ENCODE results near the gene NEK10.
A peak's percentile ranks its signal among the peaks of the same experiment; 100 is the strongest.

NEK10 gene

DNA sequence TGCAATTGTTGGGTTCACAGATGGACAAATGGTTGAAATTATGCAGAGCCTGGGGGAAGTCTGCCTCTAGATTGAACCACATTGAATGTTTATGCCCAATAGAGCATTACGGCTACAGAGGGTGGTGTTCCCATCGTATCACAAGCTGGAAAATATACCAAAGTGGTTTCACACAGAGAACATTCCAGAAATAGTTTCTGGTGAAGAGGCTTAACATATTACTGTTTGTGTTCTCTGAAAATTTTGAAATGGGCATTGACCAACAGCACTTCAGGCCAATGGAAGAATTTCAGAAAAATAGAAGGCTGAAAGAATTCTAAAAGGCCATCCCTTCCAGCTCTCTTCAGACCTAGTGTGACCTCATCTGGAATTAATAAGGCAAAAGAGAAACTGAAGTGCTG, 203.9 kb downstream of the NEK10 start:
- DNase-seq = no peak

- no peak for DNase-seq
Observed at GRCh38 chr3:27160779-27161287, 208.3 kb downstream of the NEK10 start.

GRCh38 chr3:27160146-27160545, 209.0 kb downstream of the NEK10 start:
- DNase-seq = no peak

- no peak for DNase-seq
Observed at GRCh38 chr3:27147215-27147614, 222.0 kb downstream of the NEK10 start.

GRCh38 chr3:27146786-27147185, 222.4 kb downstream of the NEK10 start:
- no peak for DNase-seq

GRCh38 chr3:27145719-27146118, 223.5 kb downstream of the NEK10 start:
- no peak for DNase-seq

DNA sequence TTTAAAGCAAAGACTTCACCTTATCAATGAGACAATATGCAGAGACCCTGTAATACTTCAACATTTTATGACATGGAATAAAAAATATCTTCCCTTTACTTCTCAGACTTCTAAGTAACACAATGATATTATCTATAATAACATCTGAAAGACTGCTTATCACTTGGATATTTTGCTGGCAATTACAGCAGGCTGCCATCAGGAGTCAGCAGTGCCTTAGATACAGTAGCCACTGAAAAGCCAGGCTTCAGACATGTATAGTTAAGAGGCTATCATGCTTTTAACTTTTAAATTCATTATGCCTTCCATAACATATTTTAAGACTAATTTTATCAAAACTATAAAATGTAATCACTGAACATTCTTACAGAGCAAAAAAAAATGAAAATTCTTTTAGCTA, 227.5 kb downstream of the NEK10 start:
- DNase-seq = no peak

- no peak for DNase-seq
Observed at GRCh38 chr3:27138562-27138961, 230.6 kb downstream of the NEK10 start.

GRCh38 chr3:27138005-27138404, 231.2 kb downstream of the NEK10 start:
- no peak for DNase-seq

DNA sequence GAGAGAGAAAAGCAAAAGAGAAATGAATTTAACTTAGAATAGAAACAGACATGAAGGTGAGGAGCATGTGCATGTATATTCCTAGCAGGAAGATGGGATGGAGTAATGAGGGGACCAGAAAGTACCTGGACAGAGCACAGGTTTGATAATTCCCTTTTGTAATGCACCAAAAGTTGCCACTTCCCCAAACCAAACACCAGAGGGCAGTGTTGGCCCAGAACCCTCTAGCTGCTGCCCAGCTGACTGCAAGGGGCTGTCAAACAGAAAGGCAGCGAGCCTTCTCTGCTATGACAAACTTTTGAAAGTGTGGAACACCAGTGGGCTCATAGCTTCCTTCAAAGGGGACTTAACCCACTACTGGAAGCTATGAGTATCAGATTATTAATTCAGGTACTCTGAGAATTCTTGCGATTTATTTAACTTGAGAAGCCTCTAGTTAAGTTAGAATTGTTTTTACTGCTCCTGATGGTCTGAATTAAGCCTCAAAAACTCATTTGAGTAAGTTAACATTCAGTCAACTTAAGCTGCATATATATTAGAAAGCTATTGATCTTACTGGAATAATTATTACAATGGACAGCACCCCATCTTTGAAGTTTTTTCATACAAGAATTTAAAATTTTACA, 234.9 kb downstream of the NEK10 start:
- DNase-seq = peak; percentile 62

DNA sequence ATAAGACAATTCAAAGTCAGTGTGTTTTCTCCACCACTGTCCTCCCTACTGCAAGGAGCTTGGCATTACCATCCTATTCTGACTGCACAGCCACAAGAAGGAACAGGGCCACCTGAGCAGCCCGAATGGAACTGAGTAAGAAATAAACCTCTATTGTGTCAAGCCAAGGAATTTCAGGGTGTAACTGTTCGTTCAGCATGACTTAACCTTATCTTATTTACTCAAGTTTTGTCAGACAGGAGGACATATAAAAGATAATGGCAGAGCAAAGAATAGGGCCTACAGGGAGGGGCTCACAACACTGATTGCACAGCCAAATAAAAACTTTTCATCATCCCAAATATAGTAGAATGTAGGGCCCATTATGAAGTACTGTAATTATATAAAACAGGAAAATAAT, 236.1 kb downstream of the NEK10 start:
- DNase-seq = no peak

DNA sequence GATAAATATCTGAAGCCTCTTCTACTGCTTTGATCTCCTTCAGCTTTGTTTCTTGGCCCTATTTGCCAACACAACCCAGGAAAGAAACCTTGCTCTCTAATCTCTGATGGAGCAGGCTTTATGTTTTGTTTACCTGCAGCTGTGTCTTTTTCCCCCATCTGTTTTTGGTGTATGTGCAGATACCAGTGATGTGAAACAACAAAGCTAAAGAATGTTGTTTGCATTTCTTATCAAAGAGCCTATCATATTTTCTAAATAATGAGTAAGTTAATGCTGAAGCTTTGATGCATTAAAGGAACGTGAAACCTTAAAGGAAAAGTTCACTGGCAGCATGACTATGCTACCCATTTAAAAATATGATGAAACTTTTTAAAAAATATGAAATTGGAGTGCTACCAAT, 238.4 kb downstream of the NEK10 start:
- no peak for DNase-seq

DNA sequence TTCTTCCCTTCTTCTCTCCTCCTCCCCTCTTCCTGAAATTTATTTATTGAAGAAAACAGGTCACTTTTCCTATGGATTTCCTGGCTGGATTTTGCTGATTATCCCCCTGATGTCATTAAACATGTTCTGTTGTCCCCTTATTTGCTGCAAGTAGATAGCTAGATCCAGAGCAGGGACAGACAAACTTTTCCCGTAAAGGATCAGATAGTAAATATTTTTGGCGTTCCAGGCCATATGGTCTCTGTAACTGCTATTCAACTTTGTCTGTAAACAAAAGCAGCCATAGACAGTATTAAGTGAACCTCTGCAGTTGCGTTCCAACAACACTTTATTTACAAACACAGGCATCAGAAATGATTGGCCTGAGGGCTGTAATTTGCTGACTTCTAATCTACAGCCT, 241.3 kb downstream of the NEK10 start:
- no peak for DNase-seq

DNA sequence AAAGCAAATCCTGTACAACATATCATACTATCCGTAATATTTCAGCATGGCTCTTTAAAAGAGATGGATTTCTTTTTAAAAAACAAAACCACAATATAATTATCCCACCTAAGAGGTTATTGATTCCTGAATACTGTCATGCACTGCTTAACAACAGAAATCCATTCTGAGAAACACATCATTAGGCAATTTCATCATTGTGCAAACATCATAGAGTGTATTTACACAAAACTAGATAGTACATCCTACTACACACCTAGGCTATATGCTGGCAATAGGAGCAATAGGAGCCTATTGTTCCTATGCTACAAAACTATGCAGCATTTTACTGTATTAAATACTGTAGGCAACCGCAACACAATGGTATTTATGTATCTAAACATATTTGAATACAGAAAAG, 242.0 kb downstream of the NEK10 start:
- no peak for DNase-seq

GRCh38 chr3:27125821-27126501, 243.2 kb downstream of the NEK10 start:
- DNase-seq = no peak

DNA sequence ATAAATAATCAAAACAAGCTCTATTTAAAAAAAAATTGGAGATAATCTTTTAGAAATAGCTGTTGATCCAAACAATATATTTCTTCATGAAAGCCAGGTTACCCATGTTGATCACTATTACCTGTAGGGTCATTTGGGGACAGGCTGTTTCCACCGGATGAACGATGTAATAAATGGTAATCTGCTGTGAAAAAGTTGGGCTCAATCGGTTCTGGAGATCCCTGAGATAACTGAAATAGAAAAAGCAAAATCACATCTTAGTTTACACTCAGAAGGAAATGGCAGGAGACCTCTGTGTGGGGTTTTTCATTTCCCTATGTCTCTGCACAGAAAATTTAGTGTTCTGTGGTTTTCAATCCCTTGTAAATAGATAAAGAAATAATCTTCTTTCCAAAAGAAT, 249.5 kb downstream of the NEK10 start:
- DNase-seq = no peak

DNA sequence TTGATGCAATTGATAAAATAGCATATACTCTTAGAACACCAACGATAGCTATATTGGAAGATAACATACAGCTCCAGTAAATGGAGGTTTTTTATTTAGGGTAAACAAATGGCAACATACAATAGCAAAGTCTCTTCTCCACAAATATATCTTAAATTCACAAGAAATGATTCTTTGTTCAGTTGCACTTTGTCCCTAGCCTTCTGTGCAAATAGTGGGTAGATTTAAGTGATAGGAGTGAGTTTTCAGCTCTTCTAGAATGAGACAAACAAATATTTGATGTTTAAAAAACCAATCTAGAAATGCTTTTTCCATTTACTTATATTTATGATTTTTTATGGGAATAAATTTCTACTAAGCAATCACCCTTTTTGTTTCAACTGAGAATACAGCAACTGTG, 253.8 kb downstream of the NEK10 start:
- no peak for DNase-seq

GRCh38 chr3:27114684-27115083, 254.5 kb downstream of the NEK10 start:
- no peak for DNase-seq

- DNase-seq = no peak
Observed at GRCh38 chr3:27114129-27114528, 255.1 kb downstream of the NEK10 start.

DNA sequence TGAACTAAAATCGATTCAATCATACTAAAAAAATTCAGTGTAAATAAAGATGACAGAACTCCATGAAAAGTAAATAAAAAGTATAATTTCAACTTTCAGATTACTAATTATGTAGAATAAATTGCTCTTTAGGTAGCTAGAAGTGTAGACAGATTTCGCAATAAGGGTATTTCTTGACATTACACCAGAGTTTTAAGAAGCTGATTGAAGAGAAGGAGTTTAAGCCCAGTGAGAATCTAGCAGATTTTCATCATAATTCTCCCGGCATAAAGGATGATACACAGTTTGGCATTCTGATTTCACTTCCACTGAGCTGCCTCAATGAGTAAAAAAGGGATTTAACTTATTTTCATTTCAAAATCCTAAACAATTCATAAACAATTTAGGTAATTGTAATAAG, 259.2 kb downstream of the NEK10 start:
- no peak for DNase-seq

- DNase-seq = no peak
Observed at GRCh38 chr3:27108322-27108721, 260.9 kb downstream of the NEK10 start.

DNA sequence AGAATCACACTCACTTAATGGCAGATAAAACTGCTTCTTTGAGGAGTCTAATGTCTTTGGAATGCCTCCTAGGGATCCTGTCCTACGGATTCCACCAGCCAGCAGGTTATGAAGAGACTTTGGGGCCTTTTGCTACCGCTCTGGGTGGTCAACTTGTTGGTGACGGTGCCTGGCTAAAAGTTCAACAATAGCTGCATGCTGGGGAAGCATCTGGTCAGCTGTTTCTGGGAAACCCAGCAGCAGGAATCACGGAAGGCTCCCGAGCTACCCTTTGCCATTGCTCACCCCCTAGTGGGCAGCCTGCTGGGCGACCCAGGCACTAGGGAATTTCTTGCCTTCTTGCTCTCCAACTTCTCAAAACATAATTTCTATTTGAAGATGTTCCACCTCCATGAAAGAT, 263.3 kb downstream of the NEK10 start:
- DNase-seq = no peak

- DNase-seq = no peak
Observed at GRCh38 chr3:27097182-27097581, 272.0 kb downstream of the NEK10 start.

DNA sequence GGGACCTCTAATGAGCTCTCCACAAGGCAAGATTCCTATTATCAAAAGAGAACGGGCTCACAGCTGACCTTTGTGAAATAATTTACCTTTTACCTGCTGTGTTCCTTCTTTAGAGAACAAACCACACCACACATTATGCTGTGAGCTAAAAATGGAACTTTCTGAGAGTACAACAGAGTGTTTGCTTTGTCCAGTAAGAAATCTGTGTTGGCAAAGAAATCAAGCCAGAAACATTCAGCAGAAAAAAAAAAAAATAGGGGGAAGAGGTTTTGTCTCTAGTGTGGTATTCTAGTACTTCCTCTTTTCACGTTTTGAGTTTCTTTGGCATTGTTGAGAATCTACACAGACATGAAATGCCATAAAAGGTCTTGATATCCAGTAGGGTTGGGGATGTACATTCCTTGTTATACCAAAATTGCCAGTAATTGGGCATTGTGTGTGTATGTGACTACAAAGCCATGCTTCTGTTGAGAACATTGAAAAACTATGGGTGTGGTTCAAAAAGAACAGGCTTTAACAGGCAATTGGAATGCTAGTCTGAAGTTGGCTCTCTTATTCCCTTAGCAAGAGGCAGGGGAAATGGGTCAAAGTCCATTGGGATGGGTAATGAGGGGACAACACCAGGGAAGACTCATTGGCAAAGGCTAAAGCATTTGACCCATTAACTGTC, 273.5 kb downstream of the NEK10 start:
- DNase-seq = no peak

Data from CD4-positive, alpha-beta T cell treated with Interleukin-17A for 1 hour (primary cell).